HG02885 (cell line): Measurements from ENCODE around the gene KRTAP9-6.

ENCODE experiments used
- ATAC-seq: cut with Tn5 transposase; IDR thresholded peaks from one replicate; pipeline ENCODE4 v1.9.1; 2021; ENCODE audit warnings: mild to moderate bottlenecking; ENCODE audit not compliant: unreplicated experiment, poor library complexity

The KRTAP9-6 gene

DNA sequence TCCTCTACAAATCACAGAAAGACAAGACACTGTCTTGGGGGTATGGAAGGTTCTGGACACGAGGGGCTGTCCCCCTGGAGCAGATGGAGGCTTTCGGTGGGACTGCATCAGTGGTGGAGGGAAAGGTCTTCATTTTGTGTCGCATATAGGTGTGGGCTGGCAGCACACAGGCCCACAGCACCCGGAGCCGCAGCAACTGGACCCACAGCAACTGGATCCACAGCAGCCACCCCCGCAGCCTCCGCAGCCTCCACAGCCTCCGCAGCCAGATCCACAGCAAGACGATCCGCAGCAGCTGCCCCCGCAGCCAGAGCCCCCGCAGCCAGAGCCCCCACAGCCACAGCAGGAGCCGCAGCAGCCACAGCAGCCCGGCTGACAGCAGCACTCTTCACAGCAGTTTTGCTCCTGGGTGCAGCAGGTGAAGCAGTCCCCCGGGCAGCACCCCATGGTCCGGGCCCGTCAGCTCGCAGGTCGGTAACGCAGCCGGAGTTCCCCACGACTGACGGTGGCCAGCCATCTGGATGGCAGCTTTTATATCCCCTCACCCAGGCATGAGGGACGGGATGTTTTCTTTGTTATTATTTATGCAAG, 50.1 kb downstream of the KRTAP9-6 start, which contains the start of gene KRTAP17-1:
KRTAP17-1 (minus strand) TSS at position 507 of the 591 bp plus-strand sequence; CDS start at position 447, 60 bp downstream.
- no peak for ATAC-seq
